ENCODE measurements around the gene APPL1. TPM values are rescaled to one million over a fixed set of nuclear protein-coding genes. Genes with fewer than 3 reads are reported as not detected.

Gene APPL1
- total RNA-seq, 1 experiment from 2014 or later = 32.4 TPM

DNA sequence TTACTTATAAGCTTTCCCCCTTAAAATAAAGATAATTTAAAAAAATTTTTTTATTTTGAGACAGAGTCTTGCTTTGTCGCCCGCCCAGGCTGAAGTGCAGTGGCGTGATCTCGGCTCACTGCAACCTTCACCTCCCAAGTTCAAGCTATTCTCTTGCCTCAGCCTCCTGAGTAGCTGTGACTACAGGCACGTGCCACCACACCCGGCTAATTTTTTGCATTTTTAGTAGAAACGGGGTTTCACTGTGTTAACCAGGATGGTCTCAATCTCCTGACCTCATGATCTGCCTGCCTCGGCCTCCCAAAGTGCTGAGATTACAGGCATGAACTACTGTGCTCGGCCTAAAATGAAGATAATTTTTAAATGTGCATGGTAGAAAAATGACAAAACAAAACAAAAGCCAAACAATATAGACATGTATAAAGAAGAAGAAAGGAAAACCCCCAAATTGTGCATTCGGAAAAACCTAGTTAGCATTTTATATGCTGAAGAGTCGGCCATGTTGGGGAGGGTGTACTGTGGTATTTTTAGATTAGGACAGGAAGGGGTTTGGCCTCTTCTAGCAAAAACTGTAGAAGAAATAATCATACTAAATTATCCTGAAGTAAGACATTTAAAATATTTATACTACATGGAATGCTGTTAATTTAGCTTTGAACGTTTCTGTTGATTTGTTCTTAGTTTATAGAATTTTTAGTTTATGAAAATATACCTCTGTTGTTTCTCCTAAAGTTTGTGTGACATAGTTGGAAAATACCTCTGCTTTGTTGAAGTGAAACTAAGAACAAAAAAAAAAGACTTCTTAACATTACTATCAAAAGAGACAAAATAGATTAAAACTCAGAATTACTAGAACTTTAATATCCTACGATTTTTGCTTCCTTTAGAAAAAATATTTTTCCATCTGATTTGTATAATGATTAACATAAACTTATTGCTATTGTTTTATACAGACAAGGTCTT lies 7.4 kb downstream of the APPL1 start:
- DNase-seq = no peak
- Histone ChIP-seq H3K27me3 (ENCODE audit: control insufficient read depth, insufficient read depth, low read length) (no peaks in the 10 kb centered on the region), H3K4me3 (ENCODE audit: insufficient read depth, low read depth, low read length) (no peak overlapping the region), H3K36me3 (replicated peaks; ENCODE audit: control insufficient read depth, insufficient read depth, low read length) (no peaks in the 10 kb centered on the region)

DNA sequence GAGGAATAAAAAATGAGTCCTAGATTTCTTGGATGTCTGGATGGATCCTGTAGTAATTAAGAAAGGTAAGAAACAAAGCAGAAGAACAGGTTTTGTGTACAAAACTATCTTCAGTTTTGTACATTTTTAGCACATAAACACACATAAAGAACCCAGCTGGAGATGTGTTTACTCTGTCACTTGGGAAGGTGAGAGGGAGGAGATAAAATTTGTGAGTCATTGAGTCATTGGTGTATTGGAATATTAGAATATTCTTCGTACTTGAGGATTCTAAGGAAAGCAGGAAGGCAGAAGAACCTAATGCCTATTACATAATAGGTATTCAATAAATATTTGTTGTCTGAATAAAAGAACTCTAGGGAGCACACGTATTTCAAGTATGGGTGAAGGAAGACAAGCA lies 17.4 kb downstream of the APPL1 start:
- no peak for DNase-seq
- Histone ChIP-seq H3K4me3 (ENCODE audit: insufficient read depth, low read depth, low read length) (no peak overlapping the region), H3K36me3 (replicated peaks; ENCODE audit: control insufficient read depth, insufficient read depth, low read length) (peaks cover 6% of the 10 kb centered on the region), H3K27me3 (ENCODE audit: control insufficient read depth, insufficient read depth, low read length) (no peaks in the 10 kb centered on the region)

GRCh38 chr3:57252404-57252803 lies 24.9 kb downstream of the APPL1 start:
- no peak for DNase-seq
- Histone ChIP-seq H3K27me3 (ENCODE audit: control insufficient read depth, insufficient read depth, low read length) (no peaks in the 10 kb centered on the region), H3K4me3 (ENCODE audit: insufficient read depth, low read depth, low read length) (no peak overlapping the region), H3K36me3 (replicated peaks; ENCODE audit: control insufficient read depth, insufficient read depth, low read length) (no peaks in the 10 kb centered on the region; the same call in 1 of the 2 replicates)

DNA sequence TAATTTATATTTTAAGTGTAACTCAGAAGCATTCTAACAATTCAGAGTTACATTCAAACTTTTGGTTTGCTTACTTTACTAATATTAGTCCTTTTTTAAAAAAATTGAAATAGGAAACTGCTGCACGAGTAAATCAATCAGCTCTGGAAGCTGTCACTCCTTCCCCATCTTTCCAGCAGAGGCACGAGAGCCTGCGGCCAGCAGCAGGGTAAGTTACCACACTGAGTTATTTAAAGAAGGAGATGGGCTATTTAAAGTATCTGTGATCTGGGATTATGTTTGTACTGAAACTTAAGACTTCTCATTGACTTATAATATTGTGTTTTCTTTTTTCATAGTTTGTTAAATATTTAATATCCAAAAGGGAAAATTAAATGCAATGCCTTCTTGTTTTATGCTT lies 29.3 kb downstream of the APPL1 start:
- no peaks in the 10 kb centered on the region for H3K27me3 ChIP-seq (ENCODE audit: control insufficient read depth, insufficient read depth, low read length)
- no peak overlapping the region for H3K4me3 ChIP-seq (ENCODE audit: insufficient read depth, low read depth, low read length)
- peaks cover 2% of the 10 kb centered on the region for H3K36me3 ChIP-seq (replicated peaks; ENCODE audit: control insufficient read depth, insufficient read depth, low read length)
- DNase-seq = no peak

DNA sequence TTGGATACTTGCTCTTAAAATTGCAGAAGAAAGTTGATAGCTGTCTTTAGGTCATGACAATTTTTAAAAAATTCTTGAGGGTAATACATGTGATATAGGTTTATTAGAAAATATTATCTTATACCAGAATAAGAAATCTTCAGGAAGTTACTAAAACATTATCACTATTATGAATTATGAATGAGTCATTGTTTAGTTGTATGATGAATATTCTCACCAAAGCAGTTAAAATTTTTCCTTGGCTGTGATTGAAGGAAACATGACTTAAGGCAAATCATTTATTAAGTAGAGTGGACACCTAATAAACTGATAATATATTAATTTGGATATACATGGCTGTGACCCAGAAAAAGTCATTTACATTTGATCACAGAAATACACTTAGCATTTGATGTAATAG lies 30.1 kb downstream of the APPL1 start:
- Histone ChIP-seq H3K36me3 (replicated peaks; ENCODE audit: control insufficient read depth, insufficient read depth, low read length) (peaks cover 2% of the 10 kb centered on the region), H3K27me3 (ENCODE audit: control insufficient read depth, insufficient read depth, low read length) (no peaks in the 10 kb centered on the region), H3K4me3 (ENCODE audit: insufficient read depth, low read depth, low read length) (no peak overlapping the region)
- DNase-seq = no peak

- no peak for DNase-seq
- Histone ChIP-seq H3K36me3 (replicated peaks; ENCODE audit: control insufficient read depth, insufficient read depth, low read length) (peaks cover 2% of the 10 kb centered on the region), H3K27me3 (ENCODE audit: control insufficient read depth, insufficient read depth, low read length) (no peaks in the 10 kb centered on the region)
Observed at GRCh38 chr3:57261119-57261518, 33.6 kb downstream of the APPL1 start.

DNA sequence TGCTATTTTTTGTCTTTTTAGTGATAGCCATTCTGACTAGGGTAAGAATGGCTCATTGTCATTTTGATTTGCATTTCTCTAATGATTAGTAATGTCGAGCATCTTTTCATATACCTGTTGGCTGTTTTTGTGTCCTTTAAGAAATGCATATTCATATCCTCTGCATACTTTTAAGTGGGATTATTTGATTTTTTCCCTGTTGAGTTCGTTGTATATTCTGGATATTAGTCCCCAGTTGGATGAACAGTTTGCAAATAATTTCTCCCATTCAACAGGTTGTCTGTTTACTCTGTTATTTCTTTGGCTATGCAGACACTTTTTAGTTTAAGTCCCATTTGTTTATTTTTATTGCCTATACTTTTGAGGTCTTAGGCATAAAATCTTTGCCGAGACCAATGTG lies 34.4 kb downstream of the APPL1 start:
- Histone ChIP-seq H3K27me3 (ENCODE audit: control insufficient read depth, insufficient read depth, low read length) (no peaks in the 10 kb centered on the region), H3K36me3 (replicated peaks; ENCODE audit: control insufficient read depth, insufficient read depth, low read length) (peaks cover 2% of the 10 kb centered on the region), H3K4me3 (ENCODE audit: insufficient read depth, low read depth, low read length) (no peak overlapping the region)
- no peak for DNase-seq

More at GRCh38 chr3:57261119-57261518, 33.6 kb downstream of the APPL1 start:
- no peak overlapping the region for H3K4me3 ChIP-seq (ENCODE audit: insufficient read depth, low read depth, low read length)

- Histone ChIP-seq H3K36me3 (replicated peaks; ENCODE audit: control insufficient read depth, insufficient read depth, low read length) (peaks cover 1% of the 10 kb centered on the region; the same call in 1 of the 2 replicates), H3K27me3 (ENCODE audit: control insufficient read depth, insufficient read depth, low read length) (no peaks in the 10 kb centered on the region), H3K4me3 (ENCODE audit: insufficient read depth, low read depth, low read length) (no peak overlapping the region)
- no peak for DNase-seq
Observed at GRCh38 chr3:57268416-57268815, 40.9 kb downstream of the APPL1 start.

DNA sequence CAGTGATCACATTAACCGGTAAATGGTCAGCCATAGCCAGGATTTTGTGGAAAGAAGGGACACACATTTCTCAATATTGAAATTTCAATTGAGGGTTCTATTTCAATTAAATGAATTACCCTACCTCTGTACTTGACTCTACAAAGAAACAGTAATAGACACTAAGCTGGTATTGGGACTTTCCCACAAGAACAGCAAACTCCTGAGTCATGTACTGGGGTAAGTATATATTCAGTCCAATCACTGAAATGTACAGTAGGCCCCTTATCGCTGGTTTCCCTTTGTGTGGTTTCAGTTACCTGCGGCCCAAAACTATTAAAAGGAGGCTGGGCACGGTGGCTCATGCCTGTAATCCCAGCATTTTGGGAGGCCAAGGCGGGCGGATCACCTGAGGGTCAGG lies 47.3 kb downstream of the APPL1 start:
- DNase-seq = no peak
- H3K4me3 ChIP-seq (ENCODE audit: insufficient read depth, low read depth, low read length) = no peak overlapping the region
- no peaks in the 10 kb centered on the region for H3K27me3 ChIP-seq (ENCODE audit: control insufficient read depth, insufficient read depth, low read length)
- H3K36me3 ChIP-seq (replicated peaks; ENCODE audit: control insufficient read depth, insufficient read depth, low read length) = no peaks in the 10 kb centered on the region

DNA sequence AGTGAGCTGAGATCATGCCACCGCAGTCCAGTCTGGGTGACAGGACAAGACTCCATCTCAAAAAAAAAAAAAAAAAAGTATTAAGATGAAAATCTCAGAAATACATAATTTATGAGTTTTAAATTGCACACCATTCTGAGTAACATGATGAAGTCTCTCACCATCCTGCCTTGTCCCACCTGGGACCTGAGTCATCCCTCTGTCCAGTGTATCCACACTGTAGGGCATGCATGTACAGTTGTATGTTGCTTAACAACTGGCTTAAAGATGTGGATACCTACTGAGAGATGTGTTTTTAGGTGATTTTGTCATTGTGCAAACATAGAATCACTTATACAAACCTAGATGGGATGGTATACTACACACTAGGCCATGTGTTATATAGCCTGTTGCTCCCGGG lies 47.9 kb downstream of the APPL1 start:
- no peak for DNase-seq
- no peaks in the 10 kb centered on the region for H3K27me3 ChIP-seq (ENCODE audit: control insufficient read depth, insufficient read depth, low read length)
- no peak overlapping the region for H3K4me3 ChIP-seq (ENCODE audit: insufficient read depth, low read depth, low read length)
- no peaks in the 10 kb centered on the region for H3K36me3 ChIP-seq (replicated peaks; ENCODE audit: control insufficient read depth, insufficient read depth, low read length)

GRCh38 chr3:57278237-57278636 lies 50.7 kb downstream of the APPL1 start:
- no peaks in the 10 kb centered on the region for H3K36me3 ChIP-seq (replicated peaks; ENCODE audit: control insufficient read depth, insufficient read depth, low read length)
- DNase-seq = no peak
- H3K27me3 ChIP-seq (ENCODE audit: control insufficient read depth, insufficient read depth, low read length) = no peaks in the 10 kb centered on the region
- H3K4me3 ChIP-seq (ENCODE audit: insufficient read depth, low read depth, low read length) = no peak overlapping the region

DNA sequence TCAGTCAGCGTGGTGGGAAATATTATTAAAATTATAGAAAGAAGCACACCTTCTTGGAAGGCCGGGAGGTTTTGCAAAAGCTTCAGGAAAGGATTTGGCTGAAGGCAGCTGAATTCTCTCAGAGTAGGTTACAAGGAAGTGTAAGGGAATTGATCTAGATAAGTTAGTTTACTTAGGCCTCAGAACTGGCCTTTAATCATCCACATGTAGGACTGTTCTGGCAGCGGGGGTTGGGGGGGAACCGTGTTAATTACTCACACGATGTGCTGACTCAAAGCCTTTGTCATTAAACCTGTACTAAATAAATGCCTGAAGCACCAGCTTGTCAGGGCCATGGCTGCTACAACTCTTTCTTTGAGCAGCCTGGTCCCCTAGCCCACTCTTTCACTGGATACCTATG lies 52.2 kb downstream of the APPL1 start:
- Histone ChIP-seq H3K27me3 (ENCODE audit: control insufficient read depth, insufficient read depth, low read length) (no peaks in the 10 kb centered on the region), H3K36me3 (replicated peaks; ENCODE audit: control insufficient read depth, insufficient read depth, low read length) (no peaks in the 10 kb centered on the region), H3K4me3 (ENCODE audit: insufficient read depth, low read depth, low read length) (no peak overlapping the region)
- no peak for DNase-seq

DNA sequence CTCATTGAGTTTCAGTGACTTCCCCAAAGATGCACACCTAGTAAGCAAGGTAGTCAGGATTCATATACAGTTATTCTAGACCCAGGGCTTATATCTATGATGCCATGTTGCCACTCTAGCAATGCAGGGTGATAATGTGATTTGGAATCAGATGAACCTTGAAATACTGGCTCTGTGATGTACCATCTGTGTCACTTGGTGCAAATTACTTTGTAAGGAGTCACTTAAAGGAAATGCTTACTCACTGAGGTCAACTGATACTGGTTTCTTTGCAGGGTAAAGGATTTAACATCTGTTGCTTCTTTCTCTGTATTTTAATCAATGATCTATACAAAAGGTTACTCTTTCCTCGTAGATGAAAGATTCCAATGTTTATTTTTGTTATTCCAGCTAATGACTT lies 54.2 kb downstream of the APPL1 start:
- Histone ChIP-seq H3K4me3 (ENCODE audit: insufficient read depth, low read depth, low read length) (no peak overlapping the region), H3K36me3 (replicated peaks; ENCODE audit: control insufficient read depth, insufficient read depth, low read length) (no peaks in the 10 kb centered on the region), H3K27me3 (ENCODE audit: control insufficient read depth, insufficient read depth, low read length) (no peaks in the 10 kb centered on the region)
- DNase-seq = no peak

- H3K27me3 ChIP-seq (ENCODE audit: control insufficient read depth, insufficient read depth, low read length) = no peaks in the 10 kb centered on the region
- H3K4me3 ChIP-seq (ENCODE audit: insufficient read depth, low read depth, low read length) = no peak overlapping the region
- H3K36me3 ChIP-seq (replicated peaks; ENCODE audit: control insufficient read depth, insufficient read depth, low read length) = no peaks in the 10 kb centered on the region
- DNase-seq = no peak
Observed at GRCh38 chr3:57283334-57283733, 55.8 kb downstream of the APPL1 start.

GRCh38 chr3:57287205-57287604 lies 59.7 kb downstream of the APPL1 start:
- no peak for DNase-seq
- H3K27me3 ChIP-seq (ENCODE audit: control insufficient read depth, insufficient read depth, low read length) = no peaks in the 10 kb centered on the region
- H3K4me3 ChIP-seq (ENCODE audit: insufficient read depth, low read depth, low read length) = no peak overlapping the region
- H3K36me3 ChIP-seq (replicated peaks; ENCODE audit: control insufficient read depth, insufficient read depth, low read length) = no peaks in the 10 kb centered on the region

All from H7 (cell line).